HFF-Myc (cell line): ENCODE results near the gene TMC6.
"Not testable (repeated sequence)": the region's sequence is repeated elsewhere in the genome, so short reads cannot be mapped to it uniquely, and the experiment has no call there.

Experiments used
- DNase-seq: peaks from one replicate; pipeline ENCODE4 v3.0.0-alpha.2; 2011; ENCODE audit warnings: low read depth; ENCODE audit errors: extremely low read depth
- H3K4me3 ChIP-seq: replicated peaks from 2 replicates; pipeline ENCODE4 v1.5.1; 2011; ENCODE audit warnings: low read depth, mild to moderate bottlenecking, control low read depth, low read length
- CTCF ChIP-seq: IDR thresholded peaks from 2 replicates; pipeline ENCODE4 v1.5.1; 2012; ENCODE audit warnings: mild to moderate bottlenecking, low read depth, low read length, control low read depth; ENCODE audit errors: missing control alignments

The TMC6 gene

DNA sequence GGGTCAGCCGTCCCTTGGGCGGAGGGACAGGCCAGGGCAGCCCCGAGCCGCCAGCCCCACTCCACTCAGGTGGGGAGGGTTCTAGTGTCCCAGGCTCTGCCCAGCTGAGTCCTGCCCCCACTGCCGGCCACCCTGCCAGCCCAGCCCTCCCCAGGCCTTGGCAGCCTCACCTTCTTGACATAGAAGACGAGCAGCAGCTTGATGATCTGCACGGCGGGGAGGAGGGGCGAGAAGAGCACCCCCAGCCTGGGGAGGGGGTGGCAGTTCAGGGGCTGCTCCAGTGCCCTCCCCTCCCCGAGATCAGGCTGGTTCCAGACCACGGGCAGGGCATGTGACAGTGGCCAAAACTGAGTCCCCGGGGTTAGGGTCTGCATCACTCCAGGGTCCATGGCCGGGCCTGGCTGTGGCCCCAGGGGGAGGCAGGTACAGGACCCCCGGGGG, 9.7 kb downstream of the TMC6 start:
- H3K4me3 ChIP-seq, result no peak overlapping the region
- no peak for DNase-seq
- TF ChIP-seq CTCF, result no peak

DNA sequence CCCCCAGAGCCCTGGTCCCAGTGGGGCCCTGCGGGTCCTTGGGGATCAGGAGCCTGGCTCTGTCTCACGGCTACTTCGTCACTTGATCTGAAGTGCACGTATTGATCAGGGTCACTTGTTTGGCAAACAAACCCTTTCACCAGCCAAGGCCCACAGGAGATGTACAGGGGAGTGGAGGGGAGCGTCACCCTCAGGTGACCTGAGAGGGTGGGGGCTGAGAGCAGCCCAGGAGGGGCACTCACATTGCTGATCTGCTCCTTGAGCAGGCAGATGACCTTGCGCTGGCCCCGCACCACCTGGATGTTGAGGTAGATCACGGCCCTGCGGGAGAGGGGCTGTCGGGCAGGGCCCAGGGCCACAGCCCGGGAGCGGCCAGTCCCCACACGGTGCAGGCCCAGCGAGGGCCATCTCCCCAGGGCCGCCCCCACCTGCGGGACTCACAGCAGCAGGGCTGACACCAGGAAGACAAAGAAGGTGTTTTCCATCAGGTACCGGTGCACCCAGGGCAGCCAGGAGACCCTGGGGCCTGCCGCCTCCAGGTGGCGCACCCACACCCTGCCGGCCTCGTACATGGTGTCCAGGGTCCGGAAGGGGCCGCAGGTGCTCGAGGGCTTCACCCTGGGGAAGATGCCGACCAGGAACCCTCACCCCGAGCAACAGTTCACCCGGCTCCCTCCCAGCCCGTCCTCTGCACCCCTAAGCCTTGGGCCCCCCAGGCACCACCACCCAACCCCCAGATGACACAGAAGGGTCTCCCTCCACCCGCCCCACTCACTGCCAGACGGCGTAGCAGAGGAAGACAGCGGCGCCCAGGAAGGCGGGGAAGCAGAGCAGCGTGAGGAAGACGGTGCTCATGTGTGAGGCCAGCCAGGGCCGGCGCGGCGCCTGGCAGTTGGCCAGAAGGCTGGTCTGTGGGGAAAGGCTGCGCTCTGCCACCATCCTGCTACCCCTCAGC, 11.3 kb downstream of the TMC6 start:
- TF ChIP-seq CTCF, result peak; percentile 31
- H3K4me3 ChIP-seq, result no peak overlapping the region
- DNase-seq, result no peak

DNA sequence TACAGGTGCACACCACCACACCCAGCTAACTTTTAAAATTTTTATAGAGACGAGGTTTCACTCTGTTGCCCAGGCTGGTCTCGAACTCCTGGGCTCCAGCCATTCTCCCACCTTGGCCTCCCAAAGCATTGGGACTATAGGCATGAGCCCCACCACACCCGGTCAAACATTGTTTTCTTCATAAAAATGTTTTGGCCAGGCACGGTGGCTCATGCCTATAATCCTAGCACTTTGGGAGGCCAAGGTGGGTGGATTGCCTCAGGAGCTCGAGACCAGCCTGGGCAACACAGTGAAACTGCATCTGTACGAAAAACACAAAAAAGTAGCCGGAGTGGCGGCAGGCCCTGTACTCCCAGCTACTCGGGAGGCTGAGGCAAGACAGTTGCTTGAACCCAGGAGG, 12.1 kb downstream of the TMC6 start:
- no peak for DNase-seq
- TF ChIP-seq CTCF, result no peak
- H3K4me3 ChIP-seq, result no peak overlapping the region

GRCh38 chr17:78115803-78116202, 12.8 kb downstream of the TMC6 start:
- DNase-seq, H3K4me3 ChIP-seq: not testable (repeated sequence)

- no peak for TF ChIP-seq CTCF
- no peak for DNase-seq
- H3K4me3 ChIP-seq, result no peak overlapping the region
Measured at GRCh38 chr17:78114831-78115723, 13.5 kb downstream of the TMC6 start.

DNA sequence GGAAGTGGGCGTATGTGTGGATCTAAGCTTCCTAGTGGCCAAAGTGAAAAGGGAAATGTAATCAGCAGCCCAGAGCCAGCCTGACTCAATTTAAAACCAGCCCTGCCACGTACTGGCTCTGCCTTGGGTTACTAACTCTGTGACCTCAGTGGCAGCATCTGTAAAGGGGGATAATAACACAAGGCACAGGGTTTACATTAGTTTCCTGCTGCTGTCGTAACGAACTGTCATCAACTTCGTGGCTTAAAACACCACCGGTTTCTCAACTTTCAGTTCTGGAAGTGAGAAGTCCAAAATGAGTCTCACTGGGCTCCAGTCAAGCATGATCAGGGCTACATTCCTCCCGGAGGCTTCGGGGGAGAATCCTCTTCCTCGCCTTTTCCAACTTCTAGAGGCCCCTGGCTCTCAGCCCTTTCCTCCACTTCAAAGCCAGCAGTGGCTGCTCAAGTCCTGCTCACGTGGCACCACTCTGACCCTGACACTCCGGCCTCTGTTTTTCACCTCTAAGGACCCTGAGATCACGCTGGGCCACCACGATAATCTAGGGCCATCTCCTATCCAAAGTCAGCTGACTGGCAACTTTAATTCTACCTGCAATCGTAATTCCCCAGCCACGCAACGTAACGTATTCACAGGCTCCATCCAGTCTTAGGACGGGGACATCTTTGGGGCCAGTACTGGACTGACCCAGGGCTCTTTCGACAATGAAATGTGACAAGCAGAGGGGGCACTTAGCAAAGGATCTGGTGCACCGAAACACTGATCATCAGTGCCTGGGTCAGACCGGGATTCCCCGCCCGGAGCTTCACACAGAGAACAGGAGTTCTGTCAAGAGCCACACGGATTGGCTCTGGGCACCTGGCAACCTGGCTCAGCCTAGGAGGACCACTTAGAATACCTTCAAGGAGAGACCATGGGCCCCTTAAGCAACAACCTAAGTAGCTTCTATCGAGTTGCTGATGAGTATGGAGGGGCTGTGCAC, 14.5 kb downstream of the TMC6 start:
- no peak for DNase-seq
- H3K4me3 ChIP-seq, result no peak overlapping the region
- no peak for TF ChIP-seq CTCF
